Motor neuron (in vitro differentiated cells): Measurements from ENCODE around the gene PYY. TPM values are rescaled to one million over a fixed set of nuclear protein-coding genes. Genes with fewer than 3 reads are reported as not detected.
"Not testable (repeated sequence)": the region's sequence is repeated elsewhere in the genome, so short reads cannot be mapped to it uniquely, and the experiment has no call there.

Experiments used
- ATAC-seq, 8 experiments: fragments of 200-7000 bp; cut with Tn5 transposase; replicated peaks in 6 of 8; 2 replicates each; pipeline ENCODE4 v1.8.0; 2021; ENCODE audit warnings: mild to moderate bottlenecking in 8 of 8, moderate library complexity in 8 of 8
- H3K27ac ChIP-seq, 2 donors: fragments of 250-450 bp; sonication (Bioruptor Pico); 2 replicates each; pipeline ENCODE4 v1.9.0; 2021; ENCODE audit warnings: antibody characterized with exemption in 2 of 2, mild to moderate bottlenecking in 2 of 2, moderate library complexity in 1 of 2
- H3K4me1 ChIP-seq, 2 donors: fragments of 250-450 bp; sonication (Bioruptor Pico); replicated peaks in 1 of 2; 2 replicates each; pipeline ENCODE4 v1.6.1; 2021; ENCODE audit warnings: antibody characterized with exemption in 2 of 2, mild to moderate bottlenecking in 2 of 2, moderate library complexity in 1 of 2
- H3K4me3 ChIP-seq, 5 donors: fragments of 250-450 bp; sonication (Bioruptor Pico); 2 replicates each; pipeline ENCODE4 v1.9.0; 2021; ENCODE audit warnings: antibody characterized with exemption in 5 of 5, mild to moderate bottlenecking in 5 of 5, moderate library complexity in 4 of 5
- WGBS, 10 experiments: fragments of 450-650 bp; shearing (Covaris generic); methylation state at CpG; one replicate each; pipeline ENCODE4 v1.0.0; 2022; 5-methylcytosine and 5-hydroxymethylcytosine counted together
- in situ Hi-C, 9 experiments: fragments of 400-800 bp; cut with MboI; loops; one replicate each; pipeline ENCODE4 v1.15.0; 2021; ENCODE audit warnings: low sequenced_read_pairs in 9 of 9, low pct_unique_long_range_greater_than_20kb in 2 of 9; ENCODE audit not compliant: unreplicated experiment in 9 of 9
- total RNA-seq, 8 experiments: library from RNA; unstranded; fragments of 300-600 nt; gene quantifications; 2 replicates each; pipeline versions ENCODE4 v1.2.3 to v1.2.4, GENCODE V29; 2022

PYY gene
- total RNA-seq, 8 experiments from 2014 or later: 0.27 to 2.8 (median 0.47) TPM; not detected in 5

DNA sequence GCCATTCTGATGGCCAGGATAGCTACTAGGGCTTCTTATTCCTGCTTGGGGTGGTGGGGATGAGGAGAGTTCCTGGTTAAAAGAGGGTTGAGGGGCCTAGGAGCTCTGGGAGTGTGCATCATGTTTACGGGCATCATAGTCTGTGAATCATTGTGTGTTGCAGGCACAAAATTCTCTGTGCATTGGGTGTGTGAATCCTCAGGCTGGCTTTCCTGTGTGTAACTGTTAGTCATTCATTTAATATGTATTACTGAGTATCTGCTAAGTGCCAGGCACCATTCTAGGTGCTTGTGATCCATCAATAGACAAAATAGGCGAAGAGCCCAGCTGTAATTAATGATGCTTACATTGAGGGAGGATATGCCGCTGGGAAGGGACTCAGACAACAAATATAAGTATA, 17.3 kb downstream of the PYY start:
- ATAC-seq: peak in 1 of 8 experiments; percentile 44
- Histone ChIP-seq H3K4me3 (no peak overlapping the region), H3K27ac (no peak overlapping the region), H3K4me1 (peaks cover 5 to 9% of the 10 kb centered on the region in 2 donors)
- in situ Hi-C loops: no loop called here
- 19 to 100% (median 100%) methylated on average over 1 to 3 of the region's 3 CpGs; no CpG with 5 or more reads in 3 of the 10 experiments for WGBS, 10 experiments

DNA sequence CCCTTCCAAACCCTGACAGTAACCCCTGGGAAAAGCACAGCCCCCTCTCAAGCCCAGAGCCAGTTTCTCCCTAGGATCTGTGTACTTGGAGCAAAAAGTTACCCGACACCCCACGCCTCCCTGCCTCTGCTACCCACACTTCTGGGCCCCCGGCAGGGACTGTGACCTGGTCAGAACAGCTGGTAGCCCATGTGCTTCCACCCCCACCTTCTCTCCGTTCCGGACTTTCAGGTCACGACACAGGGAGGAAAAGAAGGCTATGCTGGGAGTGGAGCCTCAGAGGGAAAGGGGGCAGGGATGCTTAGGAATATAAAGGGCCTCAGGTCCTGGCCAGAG, 17.8 kb downstream of the PYY start:
- H3K4me1 ChIP-seq: peaks cover 5 to 9% of the 10 kb centered on the region in 2 donors
- no peak overlapping the region for H3K4me3 ChIP-seq
- no peak overlapping the region for H3K27ac ChIP-seq
- no CpG with 5 or more reads among the region's 6 CpGs for WGBS, 10 experiments
- in situ Hi-C loops: no loop called here
- no peak for ATAC-seq

DNA sequence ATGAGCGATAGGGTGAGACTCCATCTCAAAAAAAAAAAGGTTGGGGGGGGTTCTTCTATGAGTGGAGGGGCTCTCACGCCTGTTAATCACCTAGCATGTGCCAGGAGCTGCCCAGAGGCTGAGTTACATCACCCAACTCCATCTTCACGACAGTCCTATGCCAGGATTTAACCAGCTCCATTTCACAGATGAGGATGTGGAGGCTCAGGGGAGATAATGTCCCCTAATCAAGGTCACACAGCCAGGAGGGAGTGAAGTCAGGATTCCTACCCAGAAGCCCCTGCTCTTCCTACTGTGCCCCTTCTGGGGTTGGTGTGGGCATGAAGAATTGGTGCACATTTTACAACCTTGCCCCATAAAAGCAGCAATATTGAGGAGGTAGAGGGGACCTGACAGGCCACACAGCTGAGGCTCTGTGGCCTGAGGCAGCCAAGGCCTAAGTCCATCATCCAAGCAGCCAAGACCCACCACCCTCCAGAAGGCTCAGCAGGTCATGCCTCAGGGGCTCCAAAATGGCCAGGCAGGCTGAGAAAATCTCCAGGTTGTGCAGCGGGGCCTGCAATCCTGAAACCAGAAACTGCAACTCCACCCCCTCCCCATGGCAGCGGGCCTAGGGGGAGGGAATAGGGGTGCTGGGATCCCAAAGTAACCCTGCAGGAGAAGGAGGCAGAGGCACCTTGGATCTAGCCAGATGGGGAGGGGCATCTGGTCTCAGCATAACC, 18.4 kb downstream of the PYY start:
- in situ Hi-C loops: no loop called here
- Histone ChIP-seq H3K4me3 (no peak overlapping the region), H3K4me1 (peaks cover 5 to 9% of the 10 kb centered on the region in 2 donors), H3K27ac (no peak overlapping the region)
- 67 to 100% (median 82%) methylated on average over 1 to 3 of the region's 5 CpGs; no CpG with 5 or more reads in 7 of the 10 experiments for WGBS, 10 experiments
- ATAC-seq: no peak

DNA sequence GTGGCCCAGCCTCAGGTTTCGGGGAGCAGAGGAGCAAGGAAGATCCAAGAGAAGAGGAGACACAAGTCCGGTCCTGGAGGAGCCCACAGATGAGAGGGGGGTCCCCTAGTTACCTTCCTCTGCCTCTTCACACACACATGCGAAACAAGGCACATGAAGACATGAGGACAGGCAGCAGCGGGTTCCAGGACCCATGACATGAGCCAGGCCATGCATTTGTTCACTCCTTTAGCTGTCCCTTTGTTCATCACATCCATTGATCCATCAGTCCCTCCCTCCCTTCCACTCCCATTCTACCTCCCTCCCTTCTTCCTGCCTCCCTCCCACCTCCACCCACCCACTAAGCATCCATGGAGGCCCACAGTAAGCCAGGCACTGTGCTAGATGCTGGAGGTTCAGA, 20.8 kb downstream of the PYY start:
- Histone ChIP-seq H3K4me1 (peaks cover 0 to 3% of the 10 kb centered on the region in 2 donors), H3K4me3 (no peak overlapping the region), H3K27ac (no peak overlapping the region)
- WGBS, 10 experiments: 67 to 100% methylated on average over 1 of the region's 4 CpGs; no CpG with 5 or more reads in 8 of the 10 experiments
- in situ Hi-C loops: no loop called here
- no peak for ATAC-seq

DNA sequence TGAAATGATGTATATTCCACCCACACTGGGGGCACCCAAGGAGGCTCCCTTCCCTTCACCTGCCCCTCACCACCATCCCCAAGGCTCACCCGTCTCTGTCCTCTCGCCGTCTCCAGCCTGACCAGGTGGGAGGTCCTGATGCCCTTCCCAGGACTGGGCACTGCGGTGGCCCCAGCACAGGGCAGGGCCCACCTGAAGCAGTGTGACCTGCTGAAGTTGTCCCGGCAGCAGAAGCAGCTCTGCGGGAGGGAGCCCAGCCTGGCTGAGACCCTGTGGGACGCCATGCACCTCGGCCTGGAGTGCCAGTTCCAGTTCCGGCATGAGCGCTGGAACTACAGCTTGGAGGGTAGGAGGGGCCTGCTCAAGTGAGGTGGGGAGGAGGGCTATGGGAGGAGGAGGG, 21.4 kb downstream of the PYY start:
- in situ Hi-C loops: no loop called here
- H3K27ac ChIP-seq: no peak overlapping the region
- H3K4me3 ChIP-seq: no peak overlapping the region
- 65 to 100% methylated on average over 3 to 4 of the region's 10 CpGs; no CpG with 5 or more reads in 8 of the 10 experiments for WGBS, 10 experiments
- ATAC-seq: no peak
- H3K4me1 ChIP-seq: peaks cover under 1 to 1% of the 10 kb centered on the region in 2 donors

DNA sequence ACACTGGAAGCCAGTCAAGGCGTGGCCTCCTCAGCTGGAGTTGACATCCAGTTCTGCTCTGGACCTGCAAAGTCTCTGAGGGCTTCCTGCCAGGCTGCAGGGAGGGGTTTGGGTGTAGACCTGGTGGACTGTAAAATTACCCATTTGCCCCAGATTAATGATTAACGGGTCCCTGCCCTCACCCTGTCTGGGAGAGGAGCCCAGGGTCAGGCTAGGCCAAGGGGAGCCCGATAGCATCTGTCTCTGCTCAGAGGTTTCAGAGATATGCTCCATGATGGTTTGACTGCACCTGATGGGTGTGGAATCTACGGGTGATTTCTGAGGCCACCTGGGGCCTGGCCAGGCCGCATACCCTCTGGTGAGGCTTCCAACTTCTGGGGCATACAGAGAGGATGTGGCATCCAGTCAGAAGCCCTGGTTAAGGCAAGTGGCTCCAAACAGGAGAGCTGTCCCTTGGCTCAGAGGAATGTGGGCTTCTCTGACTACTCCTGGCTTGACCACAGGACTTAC, 22.6 kb downstream of the PYY start:
- Histone ChIP-seq H3K4me1 (peaks cover 8 to 9% of the 10 kb centered on the region in 2 donors), H3K27ac (no peak overlapping the region), H3K4me3 (no peak overlapping the region)
- WGBS, 10 experiments: 17 to 100% (median 55%) methylated on average over 1 to 4 of the region's 5 CpGs; no CpG with 5 or more reads in 6 of the 10 experiments
- no peak for ATAC-seq
- in situ Hi-C loops: no loop called here

DNA sequence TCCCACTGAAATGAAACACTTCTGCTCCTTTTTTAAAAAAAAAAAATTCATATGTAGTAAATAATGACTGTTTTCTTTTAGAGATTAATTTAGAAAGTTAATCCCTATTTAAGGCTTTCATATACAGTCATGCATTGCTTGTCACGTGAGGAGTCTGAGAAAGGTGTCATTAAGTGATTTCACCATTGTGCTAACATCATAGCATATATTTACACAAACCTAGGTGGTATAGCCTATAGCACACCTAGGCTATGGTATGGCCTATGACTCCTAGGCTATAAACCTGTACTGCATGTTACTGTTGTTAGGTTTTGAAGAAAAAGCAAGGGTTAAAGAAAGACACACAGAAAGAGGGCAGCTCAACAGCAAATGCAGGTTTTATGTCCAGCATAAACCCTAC, 25.1 kb downstream of the PYY start:
- peaks cover 8 to 9% of the 10 kb centered on the region in 2 donors for H3K4me1 ChIP-seq
- H3K4me3 ChIP-seq: no peak overlapping the region
- no peak overlapping the region for H3K27ac ChIP-seq
- ATAC-seq: no peak
- whole genome bisulfite sequencing, 10 experiments: 70 to 100% (median 100%) methylated on average over 1 of the region's 1 CpG; no CpG with 5 or more reads in 5 of the 10 experiments
- in situ Hi-C loops: no loop called here

DNA sequence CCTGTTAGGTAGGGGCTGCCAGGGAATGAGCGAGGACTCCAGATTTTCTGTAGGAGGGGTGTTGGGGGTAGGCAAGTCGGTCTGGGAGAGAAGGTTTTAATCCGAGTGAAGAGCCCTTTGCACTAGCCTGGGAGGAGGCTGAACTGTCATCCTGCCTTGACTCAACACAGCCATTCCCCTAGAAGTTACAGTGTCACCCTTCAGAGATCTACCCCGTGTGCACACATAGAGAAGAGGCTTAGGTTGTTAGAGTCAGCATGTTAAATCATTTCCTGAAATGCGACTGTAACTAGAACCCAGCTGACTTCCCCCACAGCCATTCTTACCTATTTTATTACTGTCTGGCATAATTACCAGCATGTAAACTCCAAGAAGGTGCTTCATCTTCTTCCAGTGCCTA, 25.8 kb downstream of the PYY start:
- H3K4me1 ChIP-seq, in situ Hi-C loops, H3K27ac ChIP-seq, H3K4me3 ChIP-seq: not testable (repeated sequence)
- peak in 2 of 8 experiments; percentile 30 to 52 for ATAC-seq
- WGBS, 10 experiments: 0 to 83% (median 44%) methylated on average over 1 to 3 of the region's 5 CpGs; no CpG with 5 or more reads in 4 of the 10 experiments

DNA sequence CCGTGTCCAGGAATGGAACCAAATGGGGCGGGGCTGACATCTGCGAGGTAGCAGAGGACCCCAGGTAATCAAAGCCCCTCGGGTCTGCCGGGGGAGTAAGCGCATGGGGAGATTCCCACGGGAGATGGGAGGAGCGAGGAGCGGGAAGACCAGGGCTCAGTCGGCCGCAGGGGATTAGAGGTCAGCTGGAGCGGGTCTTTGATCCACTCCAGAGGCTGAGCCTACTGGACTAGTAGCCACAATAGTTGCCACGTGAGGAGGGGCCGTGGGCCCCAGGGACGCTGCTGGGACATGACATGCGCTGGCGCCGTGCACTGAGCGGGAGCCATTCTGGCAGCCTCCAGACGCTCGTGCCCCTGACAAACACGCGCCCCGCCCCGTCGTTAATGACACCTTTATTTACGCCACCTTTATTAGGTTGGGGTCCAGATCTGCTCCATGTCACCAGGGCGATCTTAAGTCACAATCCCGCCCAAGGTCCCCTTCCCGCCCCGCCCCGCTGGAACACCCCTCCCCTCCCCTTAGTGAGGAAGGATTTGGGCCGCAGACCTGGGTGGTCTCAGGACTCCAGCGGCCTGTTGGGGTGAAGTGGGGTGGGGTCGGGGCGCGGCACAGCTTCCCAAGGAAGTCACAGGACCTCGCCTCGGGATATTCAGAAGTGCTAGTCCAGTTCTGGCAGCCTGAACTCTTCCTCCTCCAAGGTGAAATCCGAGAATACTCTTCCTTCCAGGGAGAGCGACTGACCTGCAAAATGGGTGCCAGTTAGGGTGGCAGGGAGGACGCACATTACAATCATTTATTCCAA, 26.5 kb downstream of the PYY start:
- 0 to 62% (median 17%) methylated on average over 1 to 10 of the region's 42 CpGs; no CpG with 5 or more reads in 3 of the 10 experiments for WGBS, 10 experiments
- in situ Hi-C loops: no loop called here
- H3K27ac ChIP-seq: no peak overlapping the region
- peak overlapping the region in 3 of 5 donors; percentile 1 to 15 (median 1) for H3K4me3 ChIP-seq
- peak; percentile 55 to 95 (median 77) for ATAC-seq
- peaks cover 8 to 9% of the 10 kb centered on the region in 2 donors for H3K4me1 ChIP-seq

DNA sequence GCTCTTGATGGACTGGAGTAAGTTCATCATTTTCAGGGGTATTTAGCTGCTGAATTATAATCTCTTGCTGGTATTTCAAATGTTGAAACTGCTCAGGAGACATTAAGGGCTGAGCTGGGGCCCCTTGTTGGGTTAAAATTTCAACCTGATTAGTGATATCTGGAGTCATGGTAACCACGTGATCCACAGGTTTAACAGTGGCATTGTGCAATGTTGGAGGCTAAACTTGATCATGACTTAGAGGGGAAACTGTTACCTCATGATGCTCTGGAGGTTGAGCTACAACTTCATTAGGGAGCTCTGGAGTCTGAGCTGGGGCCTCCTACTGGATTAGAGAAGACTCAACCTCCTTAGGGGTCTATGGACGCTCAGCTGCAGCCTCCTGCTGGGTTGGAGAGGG, 29.2 kb downstream of the PYY start:
- Histone ChIP-seq H3K4me3 (no peak overlapping the region), H3K4me1 (peaks cover 8 to 9% of the 10 kb centered on the region in 2 donors), H3K27ac (no peak overlapping the region)
- no peak for ATAC-seq
- in situ Hi-C loops: no loop called here
- WGBS, 10 experiments: 20 to 86% (median 60%) methylated on average over 1 to 2 of the region's 2 CpGs; no CpG with 5 or more reads in 5 of the 10 experiments

DNA sequence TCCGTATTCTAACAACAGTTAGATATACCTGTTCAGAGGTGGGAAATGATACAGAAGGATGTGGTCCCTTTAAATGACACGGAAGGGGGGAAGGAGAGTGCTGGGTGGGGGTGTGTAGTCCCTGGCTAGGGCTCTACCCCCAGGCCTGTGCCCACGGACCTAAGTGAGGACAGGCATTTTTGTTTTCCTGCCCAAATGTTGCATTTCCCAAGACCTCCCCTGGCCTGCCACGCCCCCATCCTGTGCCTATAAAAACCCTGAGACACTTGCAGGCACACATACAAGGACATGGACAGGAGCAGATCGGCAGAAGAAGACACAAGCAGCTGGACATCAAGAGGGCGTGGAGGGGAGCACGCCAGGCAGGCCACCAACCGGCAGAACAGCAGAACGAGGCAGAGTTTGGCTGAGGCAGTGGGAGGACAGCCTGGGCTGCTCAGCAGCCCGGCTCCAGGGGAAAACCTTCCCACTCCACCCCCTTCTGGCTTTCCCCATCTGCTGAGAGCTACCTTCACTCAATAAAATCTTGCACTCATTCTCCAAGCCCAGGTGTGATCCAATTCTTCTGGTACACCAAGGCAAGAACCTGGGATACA, 33.1 kb downstream of the PYY start:
- Histone ChIP-seq H3K4me3 (no peak overlapping the region), H3K4me1 (no peaks in the 10 kb centered on the region), H3K27ac (no peak overlapping the region)
- WGBS, 10 experiments: 37 to 54% (median 49%) methylated on average over 2 to 4 of the region's 10 CpGs; no CpG with 5 or more reads in 6 of the 10 experiments
- ATAC-seq: no peak
- in situ Hi-C loops: no loop called here

DNA sequence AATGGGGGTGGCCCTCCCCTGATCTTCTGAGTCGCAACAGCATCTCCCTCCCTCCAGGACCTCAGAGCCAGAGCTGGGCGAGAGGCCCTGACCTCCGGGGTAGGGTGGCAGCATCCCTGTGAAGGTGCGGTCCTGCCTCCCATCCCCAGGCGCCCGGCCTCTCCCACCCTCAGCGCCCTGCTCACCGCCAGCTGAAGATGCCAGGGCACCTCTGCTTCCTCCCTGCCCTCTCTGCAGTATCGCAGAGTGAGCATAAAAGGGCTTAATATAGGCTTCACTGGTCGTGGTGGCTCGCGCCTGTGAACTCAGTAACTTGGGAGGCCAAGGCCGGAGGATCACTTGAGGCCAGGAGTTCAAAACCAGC, 35.7 kb downstream of the PYY start:
- 60 to 100% (median 85%) methylated on average over 1 to 5 of the region's 13 CpGs; no CpG with 5 or more reads in 3 of the 10 experiments for WGBS, 10 experiments
- Histone ChIP-seq H3K4me1 (no peaks in the 10 kb centered on the region), H3K27ac (no peak overlapping the region), H3K4me3 (no peak overlapping the region)
- no peak for ATAC-seq
- in situ Hi-C loops: no loop called here
